Chondrocyte (in vitro differentiated cells): ENCODE measurements around the gene RAB7B. TPM values are rescaled to one million over a fixed set of nuclear protein-coding genes. Genes with fewer than 3 reads are reported as not detected.

Experiments
- DNase-seq: peaks from one replicate; pipeline ENCODE4 v3.0.0; 2021; ENCODE audit warnings: mixed read lengths, low spot score
- H3K27ac Mint-ChIP-seq: one replicate; pipeline ENCODE4 v1.8.0; 2021; ENCODE audit warnings: mild to moderate bottlenecking, moderate library complexity, mixed read lengths; ENCODE audit not compliant: unreplicated experiment
- H3K27me3 Mint-ChIP-seq: 2 replicates; pipeline ENCODE4 v1.8.0; 2021; ENCODE audit warnings: low read depth, mixed read lengths
- H3K36me3 Mint-ChIP-seq: 2 replicates; pipeline ENCODE4 v1.8.0; 2021; ENCODE audit warnings: low read depth, mixed read lengths
- H3K4me1 Mint-ChIP-seq: 2 replicates; pipeline ENCODE4 v1.8.0; 2021; ENCODE audit warnings: low read depth, mild to moderate bottlenecking, mixed read lengths
- H3K4me3 Mint-ChIP-seq: one replicate; pipeline ENCODE4 v1.8.0; 2021; ENCODE audit warnings: mild to moderate bottlenecking, moderate library complexity, mixed read lengths; ENCODE audit not compliant: unreplicated experiment
- H3K9me3 Mint-ChIP-seq: 2 replicates; pipeline ENCODE4 v1.8.0; 2021; ENCODE audit warnings: low read depth, mixed read lengths
- total RNA-seq: library from RNA; stranded (reverse); gene quantifications from 3 replicates; pipeline ENCODE4 v1.2.1, GENCODE V29; 2021
- TF ChIP-seq, protein P1 (sequence below): fragments of 200-600 bp; sonication (generic); IDR thresholded peaks from 2 replicates; pipeline ENCODE4 v1.5.0; 2021; ENCODE audit warnings: antibody characterized with exemption, mild to moderate bottlenecking, moderate library complexity

Gene RAB7B
- total RNA-seq, 1 donor from 2014 or later: 4.5 TPM

DNA sequence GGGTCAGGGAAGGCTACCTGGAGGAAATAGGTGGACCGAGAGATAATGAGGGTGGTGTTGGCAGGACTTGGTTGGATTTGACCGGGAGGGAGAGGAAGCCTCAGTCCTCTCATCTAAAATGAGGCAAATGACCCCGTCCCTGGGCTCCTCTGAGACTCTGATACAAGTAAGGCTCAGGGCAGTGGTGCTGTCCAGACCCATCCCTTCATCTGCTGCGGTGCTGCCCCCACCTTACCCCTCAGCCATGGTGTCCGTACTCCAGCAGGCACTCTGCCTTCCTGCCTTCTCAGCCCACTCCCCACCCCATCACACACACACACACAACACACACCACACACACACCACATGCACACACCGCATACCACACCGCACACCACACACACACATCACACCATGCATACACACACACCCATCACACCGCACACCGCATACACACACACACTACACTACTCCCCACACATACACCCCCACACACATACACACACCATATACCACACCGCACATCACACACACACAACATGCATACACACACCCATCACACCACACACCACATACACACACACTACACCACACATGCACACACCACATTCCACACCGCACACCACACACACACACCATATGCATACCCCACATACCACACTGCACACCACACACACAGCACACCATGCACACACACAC lies 30.6 kb downstream of the RAB7B start:
- Mint-ChIP-seq H3K4me1 (peaks cover 6% of the 10 kb centered on the region), H3K4me3 (no peak overlapping the region), H3K27me3 (no peaks in the 10 kb centered on the region), H3K27ac (no peak overlapping the region), H3K9me3 (no peaks in the 10 kb centered on the region), H3K36me3 (no peaks in the 10 kb centered on the region)
- DNase-seq: no peak
- TF ChIP-seq, protein P1, sequence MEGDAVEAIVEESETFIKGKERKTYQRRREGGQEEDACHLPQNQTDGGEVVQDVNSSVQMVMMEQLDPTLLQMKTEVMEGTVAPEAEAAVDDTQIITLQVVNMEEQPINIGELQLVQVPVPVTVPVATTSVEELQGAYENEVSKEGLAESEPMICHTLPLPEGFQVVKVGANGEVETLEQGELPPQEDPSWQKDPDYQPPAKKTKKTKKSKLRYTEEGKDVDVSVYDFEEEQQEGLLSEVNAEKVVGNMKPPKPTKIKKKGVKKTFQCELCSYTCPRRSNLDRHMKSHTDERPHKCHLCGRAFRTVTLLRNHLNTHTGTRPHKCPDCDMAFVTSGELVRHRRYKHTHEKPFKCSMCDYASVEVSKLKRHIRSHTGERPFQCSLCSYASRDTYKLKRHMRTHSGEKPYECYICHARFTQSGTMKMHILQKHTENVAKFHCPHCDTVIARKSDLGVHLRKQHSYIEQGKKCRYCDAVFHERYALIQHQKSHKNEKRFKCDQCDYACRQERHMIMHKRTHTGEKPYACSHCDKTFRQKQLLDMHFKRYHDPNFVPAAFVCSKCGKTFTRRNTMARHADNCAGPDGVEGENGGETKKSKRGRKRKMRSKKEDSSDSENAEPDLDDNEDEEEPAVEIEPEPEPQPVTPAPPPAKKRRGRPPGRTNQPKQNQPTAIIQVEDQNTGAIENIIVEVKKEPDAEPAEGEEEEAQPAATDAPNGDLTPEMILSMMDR: no peak

DNA sequence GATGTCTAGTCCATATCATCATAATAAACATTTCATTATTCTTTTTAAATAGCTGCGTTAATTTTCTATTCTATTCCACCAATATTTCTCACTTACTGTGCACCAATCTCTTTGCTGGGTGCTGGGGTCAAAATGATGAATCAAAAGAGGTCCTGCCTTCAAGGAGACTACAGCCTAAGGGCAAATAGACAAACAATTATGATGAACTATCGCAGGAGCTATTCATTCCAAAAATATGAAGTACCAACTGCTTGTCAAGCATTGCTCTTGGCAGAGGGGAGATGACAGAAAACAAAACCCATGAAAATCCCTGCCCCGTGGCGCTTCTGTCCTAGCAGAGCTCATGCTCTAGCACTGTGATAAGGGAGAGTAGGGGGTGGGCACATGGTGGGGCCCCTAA lies 31.1 kb downstream of the RAB7B start:
- Mint-ChIP-seq H3K4me3 (no peak overlapping the region), H3K27ac (no peak overlapping the region), H3K9me3 (no peaks in the 10 kb centered on the region), H3K27me3 (no peaks in the 10 kb centered on the region), H3K4me1 (peaks cover 4% of the 10 kb centered on the region), H3K36me3 (no peaks in the 10 kb centered on the region)
- DNase-seq: no peak
- TF ChIP-seq, protein P1: no peak

DNA sequence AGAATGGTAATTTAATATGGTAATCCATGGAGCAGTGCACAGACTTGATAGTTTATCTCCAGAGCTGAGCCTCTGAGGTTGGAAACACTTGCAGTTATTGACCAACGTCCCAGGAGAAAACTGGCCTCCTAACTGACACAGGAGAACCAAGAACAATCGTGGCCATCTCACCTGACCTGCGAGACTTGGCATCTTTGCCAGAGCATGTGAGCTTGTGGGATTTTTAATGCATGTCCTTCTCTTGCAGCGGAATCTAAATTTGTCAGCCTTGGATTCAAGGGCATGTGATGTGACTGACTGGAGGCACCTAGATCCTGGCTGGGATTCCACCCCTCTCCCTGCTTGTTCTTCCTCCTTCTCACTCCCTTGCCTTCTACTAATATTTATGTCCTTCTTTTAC lies 32.1 kb downstream of the RAB7B start:
- no peak for DNase-seq
- no peaks in the 10 kb centered on the region for H3K36me3 Mint-ChIP-seq
- no peak overlapping the region for H3K4me3 Mint-ChIP-seq
- TF ChIP-seq, protein P1: no peak
- no peak overlapping the region for H3K27ac Mint-ChIP-seq
- no peaks in the 10 kb centered on the region for H3K9me3 Mint-ChIP-seq
- H3K4me1 Mint-ChIP-seq: no peaks in the 10 kb centered on the region
- no peaks in the 10 kb centered on the region for H3K27me3 Mint-ChIP-seq

DNA sequence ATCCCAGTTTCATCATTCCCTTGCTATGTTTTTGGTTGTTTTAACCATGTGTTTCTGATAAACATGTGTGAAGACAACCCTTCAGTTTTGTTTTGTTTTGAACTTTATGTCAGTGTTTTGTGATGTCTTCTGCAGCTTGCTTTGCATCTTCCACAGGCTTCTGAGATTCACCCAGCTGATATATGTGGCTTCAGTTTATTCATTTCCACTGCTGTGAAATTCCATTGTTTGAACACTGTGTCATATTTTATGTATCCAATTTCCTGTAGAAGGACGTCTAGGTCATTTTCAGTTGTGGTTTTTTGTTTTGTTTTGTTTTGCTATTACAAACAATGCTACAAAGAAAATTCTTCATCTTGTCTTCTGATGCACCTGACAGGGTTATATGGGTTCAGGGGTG lies 32.7 kb downstream of the RAB7B start:
- Mint-ChIP-seq H3K27me3 (no peaks in the 10 kb centered on the region), H3K4me1 (no peaks in the 10 kb centered on the region), H3K27ac (no peak overlapping the region), H3K9me3 (no peaks in the 10 kb centered on the region), H3K4me3 (no peak overlapping the region), H3K36me3 (no peaks in the 10 kb centered on the region)
- TF ChIP-seq, protein P1: no peak
- no peak for DNase-seq

DNA sequence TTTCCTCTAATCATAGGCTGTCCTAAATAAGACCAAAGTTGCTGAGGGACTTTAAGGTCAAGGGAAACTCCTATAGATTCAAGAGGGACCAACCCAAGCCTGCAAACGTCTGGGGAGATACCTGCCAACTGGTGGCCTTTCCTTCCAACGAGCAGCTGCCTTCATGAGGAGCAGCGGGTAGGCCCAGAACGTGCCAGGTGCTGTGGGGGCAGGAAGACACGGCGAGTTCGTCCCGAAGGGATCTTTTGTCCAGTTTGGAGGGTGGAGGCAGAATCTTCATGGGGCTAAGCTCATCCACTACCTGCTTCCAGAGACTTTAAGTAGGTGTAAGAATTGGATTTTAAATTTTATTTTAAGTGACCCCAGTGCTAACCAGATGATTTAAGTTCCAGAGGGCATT lies 34.0 kb downstream of the RAB7B start:
- Mint-ChIP-seq H3K36me3 (no peaks in the 10 kb centered on the region), H3K4me1 (no peaks in the 10 kb centered on the region), H3K4me3 (no peak overlapping the region), H3K9me3 (no peaks in the 10 kb centered on the region), H3K27me3 (no peaks in the 10 kb centered on the region), H3K27ac (no peak overlapping the region)
- no peak for DNase-seq
- TF ChIP-seq, protein P1: no peak
